ENCODE measurements around the gene NUP62.

GRCh38 chr19:49957262-49957915 lies 28.1 kb upstream of the NUP62 start:
- TF ChIP-seq CTCF (IDR thresholded peaks at IDR 0.05; ENCODE audit: low read depth, low read length, missing input control) (no peak), JUND (IDR thresholded peaks at IDR 0.05) (no peak), REST (IDR thresholded peaks at IDR 0.05) (no peak)
